A673 (cell line): ENCODE measurements around the gene USP3. TPM values are rescaled to one million over a fixed set of nuclear protein-coding genes. Genes with fewer than 3 reads are reported as not detected.

Source experiments
- BruUV-seq: library from RNA; stranded (reverse); fragments of 400-500 nt; replicated peaks from 2 replicates; lab custom pipeline; 2021; lab: Mats Ljungman, UMichigan
- CTCF ChIA-PET: fragments of 300-600 bp; sonication (Branson Sonifier 250); formaldehyde crosslinking; loops from one replicate; lab custom pipeline; 2022; ENCODE audit warnings: antibody characterized with exemption; lab: Charles Lee
- POLR2A ChIA-PET: fragments of 300-600 bp; sonication (Branson Sonifier 250); formaldehyde crosslinking; loops from one replicate; lab custom pipeline; 2022; ENCODE audit warnings: antibody characterized with exemption; ENCODE audit not compliant: low non-redundant PET; lab: Charles Lee
- DNase-seq: peaks from one replicate; pipeline ENCODE4 v3.0.0-alpha.2; 2015; ENCODE audit warnings: low spot score
- H3K27ac ChIP-seq: fragments of 200-600 bp; sonication (generic); 2 replicates; pipeline ENCODE4 v1.5.1; 2016; ENCODE audit warnings: mixed run types, low read depth, mild to moderate bottlenecking, mixed read lengths, antibody characterized with exemption, low read length; ENCODE audit not compliant: poor library complexity, severe bottlenecking
- H3K27me3 ChIP-seq: fragments of 200-600 bp; sonication (generic); replicated peaks from 2 replicates; pipeline ENCODE4 v1.6.1; 2017; ENCODE audit warnings: mixed run types, low read depth, mild to moderate bottlenecking, mixed read lengths, antibody characterized with exemption, low read length; ENCODE audit not compliant: insufficient read depth, poor library complexity
- H3K36me3 ChIP-seq: fragments of 200-600 bp; sonication (generic); 2 replicates; pipeline ENCODE4 v1.6.1; 2016; ENCODE audit warnings: mixed run types, mild to moderate bottlenecking, mixed read lengths, antibody characterized with exemption, low read length; ENCODE audit not compliant: insufficient read depth, poor library complexity, severe bottlenecking
- H3K4me1 ChIP-seq: fragments of 200-600 bp; sonication (generic); 2 replicates; pipeline ENCODE4 v1.6.1; 2017; ENCODE audit warnings: mixed run types, mild to moderate bottlenecking, mixed read lengths, antibody characterized with exemption, low read length; ENCODE audit not compliant: insufficient read depth, poor library complexity, severe bottlenecking
- H3K4me3 ChIP-seq: fragments of 200-600 bp; sonication (generic); 2 replicates; pipeline ENCODE4 v1.5.1; 2016; ENCODE audit warnings: low read depth, mixed run types, mild to moderate bottlenecking, mixed read lengths, low read length; ENCODE audit not compliant: poor library complexity, severe bottlenecking
- H3K9me3 ChIP-seq: fragments of 200-600 bp; sonication (generic); 2 replicates; pipeline ENCODE4 v1.6.1; 2016; ENCODE audit warnings: mixed run types, low read depth, mild to moderate bottlenecking, mixed read lengths, antibody characterized with exemption, low read length; ENCODE audit not compliant: poor library complexity, severe bottlenecking
- EZH2 ChIP-seq: fragments of 200-600 bp; sonication (generic); IDR thresholded peaks from 2 replicates; pipeline ENCODE4 v1.6.1; 2017; ENCODE audit warnings: borderline replicate concordance, low read depth, mild to moderate bottlenecking, mixed read lengths, antibody characterized with exemption, low read length; ENCODE audit not compliant: poor library complexity, severe bottlenecking
- intact Hi-C: fragments of 100-400 bp; cut with micrococcal nuclease; formaldehyde crosslinking; loops from one replicate; pipeline ENCODE4 v1.10.0; 2022; ENCODE audit not compliant: unreplicated experiment
- total RNA-seq: library from RNA; stranded (reverse); gene quantifications from 2 replicates; pipeline ENCODE4 v1.2.3, GENCODE V29; 2021
- TF ChIP-seq, protein P1 (sequence below): fragments of 300-800, 200-600 bp; sonication (generic); conservative IDR thresholded peaks from 2 replicates; pipeline ENCODE4 v1.5.1; 2017; ENCODE audit warnings: low read depth, mild to moderate bottlenecking, antibody characterized with exemption, low read length, moderate library complexity, mixed read lengths

Gene USP3
- total RNA-seq, 1 experiment from 2014 or later, result 65.3 TPM

- TF ChIP-seq EZH2, result no peak
- TF ChIP-seq, protein P1, sequence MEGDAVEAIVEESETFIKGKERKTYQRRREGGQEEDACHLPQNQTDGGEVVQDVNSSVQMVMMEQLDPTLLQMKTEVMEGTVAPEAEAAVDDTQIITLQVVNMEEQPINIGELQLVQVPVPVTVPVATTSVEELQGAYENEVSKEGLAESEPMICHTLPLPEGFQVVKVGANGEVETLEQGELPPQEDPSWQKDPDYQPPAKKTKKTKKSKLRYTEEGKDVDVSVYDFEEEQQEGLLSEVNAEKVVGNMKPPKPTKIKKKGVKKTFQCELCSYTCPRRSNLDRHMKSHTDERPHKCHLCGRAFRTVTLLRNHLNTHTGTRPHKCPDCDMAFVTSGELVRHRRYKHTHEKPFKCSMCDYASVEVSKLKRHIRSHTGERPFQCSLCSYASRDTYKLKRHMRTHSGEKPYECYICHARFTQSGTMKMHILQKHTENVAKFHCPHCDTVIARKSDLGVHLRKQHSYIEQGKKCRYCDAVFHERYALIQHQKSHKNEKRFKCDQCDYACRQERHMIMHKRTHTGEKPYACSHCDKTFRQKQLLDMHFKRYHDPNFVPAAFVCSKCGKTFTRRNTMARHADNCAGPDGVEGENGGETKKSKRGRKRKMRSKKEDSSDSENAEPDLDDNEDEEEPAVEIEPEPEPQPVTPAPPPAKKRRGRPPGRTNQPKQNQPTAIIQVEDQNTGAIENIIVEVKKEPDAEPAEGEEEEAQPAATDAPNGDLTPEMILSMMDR, result no peak
- Histone ChIP-seq H3K27ac (peak overlapping the region; percentile 80), H3K9me3 (no peaks in the 10 kb centered on the region), H3K36me3 (no peaks in the 10 kb centered on the region), H3K4me3 (peak overlapping the region; percentile 77), H3K27me3 (no peaks in the 10 kb centered on the region), H3K4me1 (peaks cover 17% of the 10 kb centered on the region)
- DNase-seq, result peak; percentile 50
- ChIA-PET POLR2A (interaction anchor here (0.6 kb wide), 1 partner anchor 125 kb away, joined by 4 read pairs; no protein-coding TSS in a partner anchor), CTCF (interaction anchor here (0.6 to 1.9 kb wide), 4 partner anchors 113 to 134 kb away, joined by 3 to 8 read pairs (median 4); no protein-coding TSS in a partner anchor)
- intact Hi-C loops, result loop anchor here (5.0 to 10.0 kb wide), 2 partner anchors 98 to 315 kb away; partner anchors contain the start of gene USP3
- BruUV-seq, result TSS peak; percentile 35
Observed at GRCh38 chr15:63600001-63600615, 95.7 kb downstream of the USP3 start.

- no peaks in the 10 kb centered on the region for H3K9me3 ChIP-seq
- TF ChIP-seq EZH2, result no peak
- TF ChIP-seq, protein P1, result no peak
- peak; percentile 96 for DNase-seq
- CTCF ChIA-PET, result interaction anchor here (1.3 kb wide), 1 partner anchor 134 kb away, joined by 4 read pairs; no protein-coding TSS in a partner anchor
- BruUV-seq, result no TSS peak
- POLR2A ChIA-PET, result no interaction called here
- H3K4me3 ChIP-seq, result peak overlapping the region; percentile 77
- H3K36me3 ChIP-seq, result no peaks in the 10 kb centered on the region
- H3K27me3 ChIP-seq, result no peaks in the 10 kb centered on the region
- intact Hi-C loops, result loop anchor here (5.0 to 10.0 kb wide), 2 partner anchors 98 to 316 kb away; partner anchors contain the start of gene USP3
- peaks cover 17% of the 10 kb centered on the region for H3K4me1 ChIP-seq
- H3K27ac ChIP-seq, result peak overlapping the region; percentile 84
Observed at GRCh38 chr15:63600616-63601025, 96.2 kb downstream of the USP3 start.

DNA sequence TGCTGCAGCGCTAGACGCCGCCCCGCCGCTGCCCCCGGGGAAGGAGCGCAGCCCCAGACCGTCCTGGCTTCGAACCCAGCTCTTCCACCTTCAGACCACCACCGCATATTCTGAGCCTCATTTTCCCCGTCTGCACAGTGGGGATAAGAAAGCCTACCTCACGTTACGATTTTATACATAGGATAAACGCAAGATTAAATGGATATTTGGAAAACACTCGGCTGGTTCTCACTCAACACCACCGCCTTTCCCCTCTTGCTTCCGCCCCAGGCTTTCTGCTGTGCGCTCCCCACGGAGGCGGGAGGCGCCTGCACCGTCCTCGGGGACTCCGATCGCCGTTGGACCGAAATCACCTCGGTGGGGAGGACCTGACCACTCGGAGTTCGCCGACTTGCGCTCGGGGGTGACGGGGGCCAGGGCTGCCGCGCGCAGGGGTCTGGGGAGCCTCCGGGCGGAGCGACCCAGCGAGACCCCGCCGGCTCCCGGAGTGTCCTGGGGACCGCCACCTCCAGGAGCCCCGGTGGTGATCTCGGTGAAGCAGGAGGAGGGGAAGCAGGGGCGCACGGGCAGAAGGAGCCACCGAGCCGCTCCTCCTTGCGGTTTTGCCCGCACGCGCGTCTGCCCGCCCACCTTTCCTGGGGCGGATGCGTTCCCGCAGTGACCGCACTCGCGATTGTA lies 96.8 kb downstream of the USP3 start:
- DNase-seq, result peak; percentile 21
- ChIA-PET CTCF (interaction anchor here (1.3 kb wide), 1 partner anchor 134 kb away, joined by 4 read pairs; no protein-coding TSS in a partner anchor), POLR2A (no interaction called here)
- no TSS peak for BruUV-seq
- H3K9me3 ChIP-seq, result no peaks in the 10 kb centered on the region
- TF ChIP-seq, protein P1, result no peak
- TF ChIP-seq EZH2, result no peak
- H3K36me3 ChIP-seq, result no peaks in the 10 kb centered on the region
- H3K27me3 ChIP-seq, result no peaks in the 10 kb centered on the region
- peaks cover 17% of the 10 kb centered on the region for H3K4me1 ChIP-seq
- peak overlapping the region; percentile 77 for H3K4me3 ChIP-seq
- intact Hi-C loops, result loop anchor here (5.0 to 10.0 kb wide), 2 partner anchors 99 to 316 kb away; partner anchors contain the start of gene USP3
- peak overlapping the region; percentile 84 for H3K27ac ChIP-seq
